HCT116 (cell line): ENCODE results near the gene PIK3CA. TPM values are rescaled to one million over a fixed set of nuclear protein-coding genes. Genes with fewer than 3 reads are reported as not detected.

Experiments
- ATAC-seq: fragments of 200-7000 bp; cut with Tn5 transposase; 2 replicates; pipeline ENCODE4 v1.9.1; 2020; ENCODE audit warnings: mild to moderate bottlenecking, moderate library complexity
- BruUV-seq: library from RNA; stranded (reverse); fragments of 400-500 nt; replicated peaks from 2 replicates; lab custom pipeline; 2021; lab: Mats Ljungman, UMichigan
- CTCF ChIA-PET: fragments of 300-600 bp; sonication (Branson Sonifier 250); formaldehyde crosslinking; loops from one replicate; lab custom pipeline; 2021; ENCODE audit warnings: antibody characterized with exemption; lab: Charles Lee
- POLR2A ChIA-PET: fragments of 300-600, 350-600 bp; sonication (Branson Sonifier 250); formaldehyde crosslinking; loops from one replicate; lab custom pipeline; 2021; ENCODE audit warnings: antibody characterized with exemption; lab: Charles Lee
- RAD21 ChIA-PET, 2 experiments: fragments of 300-600 bp; sonication (Branson Sonifier 250); formaldehyde crosslinking; loops; one replicate each; lab custom pipeline; 2023; ENCODE audit warnings: low total read pairs in 2 of 2; ENCODE audit not compliant: uncharacterized antibody in 2 of 2, unreplicated experiment in 2 of 2, low non-redundant PET in 1 of 2; lab: Charles Lee
- DNase-seq: peaks from one replicate; pipeline ENCODE4 v3.0.0-alpha.2; 2010; ENCODE audit warnings: low read depth, low spot score
- H2AFZ ChIP-seq: fragments of 200-600 bp; shearing (Covaris generic), sonication (generic); 2 replicates; pipeline ENCODE4 v1.6.1; 2017; ENCODE audit warnings: low read depth, mixed run types, mixed read lengths, antibody characterized with exemption, low read length; ENCODE audit not compliant: poor library complexity, severe bottlenecking
- H3K27ac ChIP-seq: 2 replicates; pipeline ENCODE4 v1.5.1; 2012; ENCODE audit warnings: low read depth, low read length
- H3K27me3 ChIP-seq: fragments of 200-600 bp; sonication (generic); 2 replicates; pipeline ENCODE4 v1.6.1; 2016; ENCODE audit warnings: mixed run types, low read length, mixed read lengths; ENCODE audit not compliant: insufficient read depth
- H3K36me3 ChIP-seq, 2 experiments: fragments of 200-500 bp in 1 of 2; fragments of 200-600 bp in 1 of 2; sonication (Bioruptor generic) in 1 of 2; sonication (generic) in 1 of 2; 2 replicates each; pipeline versions ENCODE4 v1.5.1 to v1.6.1; 2014 to 2016; ENCODE audit warnings: low read length in 2 of 2, inconsistent platforms in 1 of 2, mixed read lengths in 1 of 2, mixed run types in 1 of 2; ENCODE audit not compliant: insufficient read depth in 2 of 2, control insufficient read depth in 1 of 2
- H3K4me1 ChIP-seq, 2 experiments: fragments of 200-600 bp in 1 of 2; sonication (generic) in 1 of 2; 2 replicates each; pipeline versions ENCODE4 v1.5.1 to v1.6.1; 2012 to 2017; ENCODE audit warnings: low read length in 2 of 2, inconsistent platforms in 1 of 2, mild to moderate bottlenecking in 1 of 2, mixed read lengths in 1 of 2, mixed run types in 1 of 2, moderate library complexity in 1 of 2; ENCODE audit not compliant: insufficient read depth in 2 of 2, control insufficient read depth in 1 of 2
- H3K4me2 ChIP-seq: fragments of 200-600 bp; sonication (generic); 2 replicates; pipeline ENCODE4 v1.6.1; 2017; ENCODE audit warnings: mixed run types, low read length, mixed read lengths
- H3K4me3 ChIP-seq, 2 experiments: fragments of 200-600 bp in 1 of 2; sonication (generic) in 1 of 2; replicated peaks in 1 of 2; 2 replicates each; pipeline ENCODE4 v1.5.1; 2011 to 2016; ENCODE audit warnings: low read length in 2 of 2, control low read depth in 1 of 2, low read depth in 1 of 2, mild to moderate bottlenecking in 1 of 2, mixed read lengths in 1 of 2, mixed run types in 1 of 2
- H3K79me2 ChIP-seq: fragments of 200-600 bp; sonication (generic); 2 replicates; pipeline ENCODE4 v1.6.1; 2017; ENCODE audit warnings: mild to moderate bottlenecking, mixed run types, low read length, moderate library complexity, mixed read lengths; ENCODE audit not compliant: insufficient read depth
- H3K9ac ChIP-seq: fragments of 200-600 bp; sonication (generic); 2 replicates; pipeline ENCODE4 v1.6.1; 2016; ENCODE audit warnings: low read length, mixed read lengths
- H3K9me2 ChIP-seq: fragments of 200-600 bp; sonication (generic), shearing (Covaris generic); 2 replicates; pipeline ENCODE4 v1.6.1; 2017; ENCODE audit warnings: mixed run types, mild to moderate bottlenecking, moderate library complexity; ENCODE audit not compliant: insufficient read depth
- H3K9me3 ChIP-seq, 2 experiments: fragments of 200-500 bp in 1 of 2; fragments of 200-600 bp in 1 of 2; sonication (Bioruptor generic) in 1 of 2; sonication (generic) in 1 of 2; 2 replicates each; pipeline ENCODE4 v1.6.1; 2014 to 2017; ENCODE audit warnings: low read length in 2 of 2, mixed read lengths in 2 of 2, inconsistent platforms in 1 of 2, low read depth in 1 of 2, mild to moderate bottlenecking in 1 of 2, mixed run types in 1 of 2, moderate library complexity in 1 of 2; ENCODE audit not compliant: control insufficient read depth in 1 of 2, insufficient read depth in 1 of 2
- H4K20me1 ChIP-seq: fragments of 200-600 bp; sonication (generic), shearing (Covaris generic); 2 replicates; pipeline ENCODE4 v1.6.1; 2017; ENCODE audit warnings: mixed run types, mild to moderate bottlenecking, moderate library complexity; ENCODE audit not compliant: insufficient read depth
- ATF3 ChIP-seq: IDR thresholded peaks from 2 replicates; pipeline ENCODE4 v1.6.1; 2012
- CBX3 ChIP-seq: IDR thresholded peaks from 2 replicates; pipeline ENCODE4 v1.6.1; 2012; ENCODE audit warnings: low read depth
- CTCF ChIP-seq, 3 experiments: fragments of 200-600 bp in 1 of 3; sonication (generic) in 1 of 3; IDR thresholded peaks in 2 of 3; conservative IDR thresholded peaks in 1 of 3; 2 replicates each; pipeline ENCODE4 v1.5.1; 2012 to 2017; ENCODE audit warnings: low read depth in 2 of 3, low read length in 2 of 3, antibody characterized with exemption in 1 of 3, borderline replicate concordance in 1 of 3, control low read depth in 1 of 3, mild to moderate bottlenecking in 1 of 3, mixed read lengths in 1 of 3, mixed run types in 1 of 3, moderate library complexity in 1 of 3; ENCODE audit not compliant: insufficient read depth in 1 of 3
- ELF1 ChIP-seq: IDR thresholded peaks from 2 replicates; pipeline ENCODE4 v1.6.1; 2012; ENCODE audit warnings: low read depth, borderline replicate concordance
- EZH2 ChIP-seq: fragments of 200-600 bp; sonication (generic); IDR thresholded peaks from 2 replicates; pipeline ENCODE4 v1.6.1; 2017; ENCODE audit warnings: antibody characterized with exemption, mixed run types
- EZH2phosphoT487 ChIP-seq: fragments of 200-600 bp; IDR thresholded peaks from 2 replicates; pipeline ENCODE4 v1.6.1; 2018; ENCODE audit warnings: antibody characterized with exemption, borderline replicate concordance
- FOSL1 ChIP-seq: IDR thresholded peaks from 2 replicates; pipeline ENCODE4 v1.6.1; 2012; ENCODE audit warnings: low read depth
- JUND ChIP-seq: IDR thresholded peaks from 2 replicates; pipeline ENCODE4 v1.6.1; 2012
- POLR2AphosphoS5 ChIP-seq: IDR thresholded peaks from 2 replicates; pipeline ENCODE4 v1.6.1; 2011; ENCODE audit warnings: mild to moderate bottlenecking, low read depth, low read length, moderate library complexity
- RAD21 ChIP-seq: IDR thresholded peaks from 2 replicates; pipeline ENCODE4 v1.6.1; 2012; ENCODE audit warnings: low read depth, mild to moderate bottlenecking
- REST ChIP-seq: IDR thresholded peaks from 2 replicates; pipeline ENCODE4 v1.6.1; 2012; ENCODE audit warnings: low read depth
- SP1 ChIP-seq: IDR thresholded peaks from 2 replicates; pipeline ENCODE4 v1.6.1; 2012; ENCODE audit warnings: low read depth
- SRF ChIP-seq: IDR thresholded peaks from 2 replicates; pipeline ENCODE4 v1.6.1; 2012; ENCODE audit warnings: low read depth
- TCF7L2 ChIP-seq: IDR thresholded peaks from 2 replicates; pipeline ENCODE4 v1.7.0; 2011; ENCODE audit warnings: borderline replicate concordance, inconsistent platforms; ENCODE audit not compliant: insufficient read depth, insufficient read length; ENCODE audit errors: extremely low read depth
- ZNF274 ChIP-seq: fragments of 200-500 bp; sonication (Bioruptor generic); IDR thresholded peaks from 2 replicates; pipeline ENCODE4 v1.6.1; 2014; ENCODE audit warnings: mild to moderate bottlenecking, low read depth, low read length, inconsistent platforms
- intact Hi-C: fragments of 100-400 bp; cut with micrococcal nuclease; formaldehyde crosslinking; loops from 2 replicates; pipeline ENCODE4 v1.10.0; 2022
- total RNA-seq: library from RNA; stranded (reverse); gene quantifications from one replicate; pipeline ENCODE4 v1.2.1, GENCODE V29; 2021; ENCODE audit not compliant: unreplicated experiment
- TF ChIP-seq, protein P1 (sequence below): IDR thresholded peaks from 2 replicates; pipeline ENCODE4 v1.6.1; 2011; ENCODE audit warnings: mild to moderate bottlenecking, low read length, moderate library complexity; ENCODE audit not compliant: insufficient replicate concordance; ENCODE audit errors: extremely low read depth
- TF ChIP-seq, protein P2 (sequence below): IDR thresholded peaks from 2 replicates; pipeline ENCODE4 v1.6.1; 2012

Gene PIK3CA
- total RNA-seq, 1 experiment from 2014 or later: 17.9 TPM

DNA sequence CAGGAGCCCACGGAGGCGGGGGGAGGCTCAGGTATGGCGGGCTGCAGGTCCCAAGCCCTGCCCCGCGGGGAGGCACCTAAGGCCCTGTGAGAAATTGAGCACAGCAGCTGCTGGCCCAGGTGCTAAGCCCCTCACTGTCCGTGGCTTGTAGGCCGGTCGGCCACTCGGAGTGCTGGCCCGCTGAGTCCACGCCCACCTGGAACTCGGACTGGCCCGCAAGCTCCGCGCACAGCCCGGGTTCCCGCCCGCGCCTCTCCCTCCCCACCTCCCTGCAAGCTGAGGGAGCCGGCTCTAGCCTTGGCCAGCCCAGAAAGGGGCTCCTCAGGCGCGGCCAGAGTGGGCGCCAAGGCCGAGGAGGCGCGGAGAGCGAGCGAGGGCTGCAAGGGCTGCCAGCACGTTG lies 115.0 kb downstream of the PIK3CA start:
- RAD21 ChIA-PET: no interaction called here
- intact Hi-C loops: no loop called here

More for the DNA sequence above, 115.0 kb downstream of the PIK3CA start:
- no TSS peak for BruUV-seq
- no peak for TF ChIP-seq CBX3
- TF ChIP-seq, protein P1, sequence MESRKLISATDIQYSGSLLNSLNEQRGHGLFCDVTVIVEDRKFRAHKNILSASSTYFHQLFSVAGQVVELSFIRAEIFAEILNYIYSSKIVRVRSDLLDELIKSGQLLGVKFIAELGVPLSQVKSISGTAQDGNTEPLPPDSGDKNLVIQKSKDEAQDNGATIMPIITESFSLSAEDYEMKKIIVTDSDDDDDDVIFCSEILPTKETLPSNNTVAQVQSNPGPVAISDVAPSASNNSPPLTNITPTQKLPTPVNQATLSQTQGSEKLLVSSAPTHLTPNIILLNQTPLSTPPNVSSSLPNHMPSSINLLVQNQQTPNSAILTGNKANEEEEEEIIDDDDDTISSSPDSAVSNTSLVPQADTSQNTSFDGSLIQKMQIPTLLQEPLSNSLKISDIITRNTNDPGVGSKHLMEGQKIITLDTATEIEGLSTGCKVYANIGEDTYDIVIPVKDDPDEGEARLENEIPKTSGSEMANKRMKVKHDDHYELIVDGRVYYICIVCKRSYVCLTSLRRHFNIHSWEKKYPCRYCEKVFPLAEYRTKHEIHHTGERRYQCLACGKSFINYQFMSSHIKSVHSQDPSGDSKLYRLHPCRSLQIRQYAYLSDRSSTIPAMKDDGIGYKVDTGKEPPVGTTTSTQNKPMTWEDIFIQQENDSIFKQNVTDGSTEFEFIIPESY: no peak
- no peak for TF ChIP-seq JUND
- TF ChIP-seq EZH2phosphoT487: no peak
- TF ChIP-seq FOSL1: no peak
- TF ChIP-seq CTCF (IDR thresholded peaks at IDR 0.05 in 2 of 3, conservative IDR thresholded peaks at IDR 0.05 in 1 of 3; ENCODE audit: borderline replicate concordance in 1 of 3, insufficient read depth in 1 of 3, low read depth in 2 of 3, low read length in 2 of 3): no peak
- TF ChIP-seq RAD21: no peak
- no peak for TF ChIP-seq TCF7L2
- no peak for TF ChIP-seq EZH2
- no peak for TF ChIP-seq POLR2AphosphoS5
- no peak for TF ChIP-seq ELF1
- TF ChIP-seq ZNF274: no peak
- TF ChIP-seq ATF3: no peak
- TF ChIP-seq, protein P2, sequence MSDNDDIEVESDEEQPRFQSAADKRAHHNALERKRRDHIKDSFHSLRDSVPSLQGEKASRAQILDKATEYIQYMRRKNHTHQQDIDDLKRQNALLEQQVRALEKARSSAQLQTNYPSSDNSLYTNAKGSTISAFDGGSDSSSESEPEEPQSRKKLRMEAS: no peak
- no peak for TF ChIP-seq SRF
- no peak for TF ChIP-seq SP1
- TF ChIP-seq REST: no peak
- TF ChIP-seq, all 23 proteins: peak for 0
- ATAC-seq: no peak
- DNase-seq: no peak
- no peaks in the 10 kb centered on the region for H3K4me1 ChIP-seq
- CTCF ChIA-PET: no interaction called here
- H2AFZ ChIP-seq: no peak overlapping the region
- no peak overlapping the region for H3K4me2 ChIP-seq
- H3K27ac ChIP-seq: no peak overlapping the region
- H3K9me2 ChIP-seq: no peaks in the 10 kb centered on the region
- no peaks in the 10 kb centered on the region for H3K9me3 ChIP-seq
- no peak overlapping the region for H3K4me3 ChIP-seq
- no peaks in the 10 kb centered on the region for H3K79me2 ChIP-seq
- no peak overlapping the region for H3K9ac ChIP-seq
- H3K27me3 ChIP-seq: no peaks in the 10 kb centered on the region
- H4K20me1 ChIP-seq: no peaks in the 10 kb centered on the region
- H3K36me3 ChIP-seq: no peaks in the 10 kb centered on the region
- POLR2A ChIA-PET: no interaction called here
